GM23248 (cell line): ENCODE data around the gene ARID5B. TPM values are rescaled to one million over a fixed set of nuclear protein-coding genes. Genes with fewer than 3 reads are reported as not detected.
A peak's percentile ranks its signal among the peaks of the same experiment; 100 is the strongest.

Source experiments
- DNase-seq: peaks from one replicate; pipeline ENCODE4 v3.0.0-alpha.2; 2015
- H2AFZ ChIP-seq: fragments of 200-600 bp; sonication (generic); 2 replicates; pipeline ENCODE4 v1.6.1; 2016; ENCODE audit warnings: antibody characterized with exemption
- H3F3A ChIP-seq: fragments of 200-600 bp; sonication (generic); 2 replicates; pipeline ENCODE4 v1.6.1; 2016; ENCODE audit warnings: mild to moderate bottlenecking, antibody characterized with exemption, mixed run types; ENCODE audit not compliant: insufficient read depth
- H3K27ac ChIP-seq: fragments of 200-600 bp; sonication (generic); 2 replicates; pipeline ENCODE4 v1.5.1; 2016; ENCODE audit warnings: mild to moderate bottlenecking
- H3K27me3 ChIP-seq: fragments of 200-600 bp; sonication (generic); replicated peaks from 2 replicates; pipeline ENCODE4 v1.6.1; 2016; ENCODE audit warnings: mild to moderate bottlenecking; ENCODE audit not compliant: insufficient read depth
- H3K36me3 ChIP-seq: fragments of 200-600 bp; sonication (generic); 2 replicates; pipeline ENCODE4 v1.6.1; 2016; ENCODE audit warnings: low read depth, mild to moderate bottlenecking
- H3K4me1 ChIP-seq: fragments of 200-600 bp; sonication (generic); 2 replicates; pipeline ENCODE4 v1.6.1; 2016; ENCODE audit warnings: mild to moderate bottlenecking; ENCODE audit not compliant: insufficient read depth
- H3K4me2 ChIP-seq: fragments of 200-600 bp; sonication (generic); one replicate; pipeline ENCODE4 v1.6.1; 2016; ENCODE audit warnings: mild to moderate bottlenecking; ENCODE audit not compliant: unreplicated experiment
- H3K4me3 ChIP-seq: fragments of 200-600 bp; sonication (generic); 2 replicates; pipeline ENCODE4 v1.5.1; 2016; ENCODE audit warnings: mild to moderate bottlenecking
- H3K79me2 ChIP-seq: fragments of 200-600 bp; sonication (generic); 2 replicates; pipeline ENCODE4 v1.6.1; 2016; ENCODE audit warnings: mild to moderate bottlenecking; ENCODE audit not compliant: insufficient read depth
- H3K9ac ChIP-seq: fragments of 200-600 bp; sonication (generic); 2 replicates; pipeline ENCODE4 v1.6.1; 2016; ENCODE audit warnings: mild to moderate bottlenecking
- H3K9me2 ChIP-seq: fragments of 200-600 bp; sonication (generic); 2 replicates; pipeline ENCODE4 v1.6.1; 2016; ENCODE audit warnings: mixed run types, mild to moderate bottlenecking, moderate library complexity; ENCODE audit not compliant: insufficient read depth
- H3K9me3 ChIP-seq: fragments of 200-600 bp; sonication (generic); one replicate; pipeline ENCODE4 v1.6.1; 2017; ENCODE audit warnings: low read depth
- H4K20me1 ChIP-seq: fragments of 200-600 bp; sonication (generic); 2 replicates; pipeline ENCODE4 v1.6.0; 2016; ENCODE audit not compliant: insufficient read depth
- EZH2 ChIP-seq: fragments of 200-600 bp; sonication (generic); IDR thresholded peaks from 2 replicates; pipeline ENCODE4 v1.6.1; 2018; ENCODE audit warnings: antibody characterized with exemption, mild to moderate bottlenecking; ENCODE audit not compliant: insufficient read depth, poor library complexity, severe bottlenecking
- EZH2phosphoT487 ChIP-seq: fragments of 200-600 bp; sonication (generic); IDR thresholded peaks from 2 replicates; pipeline ENCODE4 v1.6.1; 2018; ENCODE audit warnings: antibody characterized with exemption, moderate library complexity, mild to moderate bottlenecking, low read depth; ENCODE audit not compliant: insufficient read depth
- WGBS, 2 experiments: methylation state at CpG; one replicate each; pipeline ENCODE4 v1.1.6; 2015 to 2017; ENCODE audit warnings: low lambda C conversion rate in 2 of 2, low coverage in 1 of 2; ENCODE audit errors: missing lambda C conversion rate in 2 of 2; 5-methylcytosine and 5-hydroxymethylcytosine counted together
- in situ Hi-C: fragments of 300-500 bp; cut with MboI; formaldehyde crosslinking; loops from 2 replicates; pipeline ENCODE4 v1.15.0; 2020
- polyA plus RNA-seq: library from polyadenylated mRNA; unstranded; fragments of >200 nt; fragmentation: Nextera tagmentation; extraction: Ambion mirVana; gene quantifications from 2 replicates; pipeline ENCODE4 v1.2.1, GENCODE V29; 2016
- total RNA-seq: library from RNA; depleted of rRNA; stranded (reverse); fragments of >200 nt; shearing (Covaris generic); gene quantifications from 2 replicates; pipeline ENCODE4 v1.2.3, GENCODE V29; 2014

Gene ARID5B
- total and polyA plus RNA-seq, 2 experiments from 2014 or later: 56.7 to 78.8 TPM

GRCh38 chr10:61967298-61967697, 65.8 kb downstream of the ARID5B start:
- 98 to 99% methylated on average over 4 of the region's 4 CpGs for WGBS, 2 experiments
- H3K4me2 ChIP-seq: no peak overlapping the region
- in situ Hi-C loops: no loop called here

GRCh38 chr10:61970182-61971002, 68.9 kb downstream of the ARID5B start:
- Histone ChIP-seq H3K79me2 (peaks cover 51% of the 10 kb centered on the region), H3K9ac (peak overlapping the region; percentile 35), H3K27ac (0 out of 2 replicates have a peak overlapping the region, but pooled peaks have one; percentile 7), H3K4me1 (peaks cover 40% of the 10 kb centered on the region), H3K4me2 (peak overlapping the region; percentile 67), H3F3A (peaks cover 25% of the 10 kb centered on the region), H4K20me1 (no peaks in the 10 kb centered on the region), H3K9me2 (no peaks in the 10 kb centered on the region), H3K4me3 (peak overlapping the region; percentile 28), H3K36me3 (no peaks in the 10 kb centered on the region), H3K9me3 (no peaks in the 10 kb centered on the region), H2AFZ (peak overlapping the region; percentile 50), H3K27me3 (no peaks in the 10 kb centered on the region)
- WGBS, 2 experiments: 53 to 58% methylated on average over 6 of the region's 6 CpGs
- peak; percentile 46 for DNase-seq
- in situ Hi-C loops: no loop called here
- TF ChIP-seq EZH2: no peak
- TF ChIP-seq EZH2phosphoT487: no peak

More at GRCh38 chr10:61967298-61967697, 65.8 kb downstream of the ARID5B start:
- Histone ChIP-seq H3K36me3 (no peaks in the 10 kb centered on the region), H3K4me1 (peaks cover 15% of the 10 kb centered on the region), H2AFZ (no peak overlapping the region), H4K20me1 (no peaks in the 10 kb centered on the region), H3K9me2 (no peaks in the 10 kb centered on the region), H3K4me3 (no peak overlapping the region), H3F3A (no peaks in the 10 kb centered on the region), H3K27ac (no peak overlapping the region), H3K9ac (no peak overlapping the region), H3K79me2 (peaks cover 50% of the 10 kb centered on the region), H3K9me3 (no peaks in the 10 kb centered on the region), H3K27me3 (no peaks in the 10 kb centered on the region)
- no peak for DNase-seq
- TF ChIP-seq EZH2phosphoT487 (no peak), EZH2 (no peak)

- Histone ChIP-seq H4K20me1 (no peaks in the 10 kb centered on the region), H3K36me3 (no peaks in the 10 kb centered on the region), H3K9me2 (no peaks in the 10 kb centered on the region), H3K27me3 (no peaks in the 10 kb centered on the region), H3K4me1 (peaks cover 46% of the 10 kb centered on the region), H3K79me2 (peaks cover 47% of the 10 kb centered on the region), H3K27ac (no peak overlapping the region), H3K9me3 (no peaks in the 10 kb centered on the region), H3K4me2 (peak overlapping the region; percentile 67), H2AFZ (peak overlapping the region; percentile 50), H3K4me3 (peak overlapping the region; percentile 28), H3K9ac (peak overlapping the region; percentile 35; the same call in 1 of the 2 replicates), H3F3A (peaks cover 31% of the 10 kb centered on the region)
- DNase-seq: peak; percentile 21
- no peak for TF ChIP-seq EZH2phosphoT487
- TF ChIP-seq EZH2: no peak
- in situ Hi-C loops: no loop called here
These were observed 69.5 kb downstream of the ARID5B start for GRCh38 chr10:61971003-61971325.

GRCh38 chr10:61973169-61973568, 71.7 kb downstream of the ARID5B start:
- H3K79me2 ChIP-seq: peaks cover 60% of the 10 kb centered on the region
- WGBS, 2 experiments: 74 to 82% methylated on average over 2 of the region's 2 CpGs
- no peak overlapping the region for H3K9ac ChIP-seq
- peaks cover 47% of the 10 kb centered on the region for H3K4me1 ChIP-seq
- H3K9me2 ChIP-seq: no peaks in the 10 kb centered on the region
- H2AFZ ChIP-seq: no peak overlapping the region
- DNase-seq: peak; percentile 21
- TF ChIP-seq EZH2phosphoT487 (no peak), EZH2 (no peak)
- no peaks in the 10 kb centered on the region for H4K20me1 ChIP-seq
- H3K27ac ChIP-seq: no peak overlapping the region
- no peaks in the 10 kb centered on the region for H3K36me3 ChIP-seq
- no peaks in the 10 kb centered on the region for H3K27me3 ChIP-seq
- H3K4me2 ChIP-seq: no peak overlapping the region
- in situ Hi-C loops: no loop called here
- peaks cover 31% of the 10 kb centered on the region for H3F3A ChIP-seq
- no peak overlapping the region for H3K4me3 ChIP-seq
- no peaks in the 10 kb centered on the region for H3K9me3 ChIP-seq
